ENCODE data around the gene CADPS.

Gene CADPS

GRCh38 chr3:62600033-62600432, 275.2 kb downstream of the CADPS start:
- TF ChIP-seq CTCF (IDR thresholded peaks at IDR 0.05; ENCODE audit: insufficient read depth, low read depth, low read length, missing control alignments), result no peak
- DNase-seq (ENCODE audit: low read depth), result no peak
- H3K4me3 ChIP-seq (ENCODE audit: low read depth, low read length), result no peak overlapping the region

- TF ChIP-seq CTCF (IDR thresholded peaks at IDR 0.05; ENCODE audit: insufficient read depth, low read depth, low read length, missing control alignments), result no peak
- no peak for DNase-seq (ENCODE audit: low read depth)
- H3K4me3 ChIP-seq (ENCODE audit: low read depth, low read length), result no peak overlapping the region
Measured at GRCh38 chr3:62597491-62597890, 277.7 kb downstream of the CADPS start.

- H3K4me3 ChIP-seq (ENCODE audit: low read depth, low read length), result no peak overlapping the region
- no peak for TF ChIP-seq CTCF (IDR thresholded peaks at IDR 0.05; ENCODE audit: insufficient read depth, low read depth, low read length, missing control alignments)
- DNase-seq (ENCODE audit: low read depth), result peak; percentile 16
Measured at GRCh38 chr3:62592408-62592807, 282.8 kb downstream of the CADPS start.

- TF ChIP-seq CTCF (IDR thresholded peaks at IDR 0.05; ENCODE audit: insufficient read depth, low read depth, low read length, missing control alignments), result no peak
- H3K4me3 ChIP-seq (ENCODE audit: low read depth, low read length), result no peak overlapping the region
- DNase-seq (ENCODE audit: low read depth), result no peak
Measured at GRCh38 chr3:62589078-62589477, 286.1 kb downstream of the CADPS start.

- DNase-seq (ENCODE audit: low read depth), result no peak
- no peak for TF ChIP-seq CTCF (IDR thresholded peaks at IDR 0.05; ENCODE audit: insufficient read depth, low read depth, low read length, missing control alignments)
- H3K4me3 ChIP-seq (ENCODE audit: low read depth, low read length), result no peak overlapping the region
Measured at GRCh38 chr3:62587579-62588031, 287.6 kb downstream of the CADPS start.

GRCh38 chr3:62587169-62587568, 288.0 kb downstream of the CADPS start:
- H3K4me3 ChIP-seq (ENCODE audit: low read depth, low read length), result no peak overlapping the region
- no peak for TF ChIP-seq CTCF (IDR thresholded peaks at IDR 0.05; ENCODE audit: insufficient read depth, low read depth, low read length, missing control alignments)
- DNase-seq (ENCODE audit: low read depth), result no peak

GRCh38 chr3:62586356-62586755, 288.9 kb downstream of the CADPS start:
- no peak for DNase-seq (ENCODE audit: low read depth)
- H3K4me3 ChIP-seq (ENCODE audit: low read depth, low read length), result no peak overlapping the region
- no peak for TF ChIP-seq CTCF (IDR thresholded peaks at IDR 0.05; ENCODE audit: insufficient read depth, low read depth, low read length, missing control alignments)
